Choroid plexus epithelial cell (primary cell): ENCODE data around the gene TAF6.

ENCODE experiments used
- DNase-seq: peaks from one replicate; pipeline ENCODE4 v3.0.0-alpha.2; 2010; ENCODE audit warnings: low read depth
- H3K4me3 ChIP-seq: 2 replicates; pipeline ENCODE4 v1.5.1; 2011; ENCODE audit warnings: low read depth, mild to moderate bottlenecking, control low read depth, low read length, moderate library complexity
- CTCF ChIP-seq: conservative IDR thresholded peaks from 2 replicates; pipeline ENCODE4 v1.5.1; 2011; ENCODE audit warnings: low read depth, mild to moderate bottlenecking, control low read depth, inconsistent platforms, low read length, moderate library complexity

The TAF6 gene

GRCh38 chr7:100087055-100087750 is 32.0 kb downstream of the TAF6 start:
- no peak overlapping the region for H3K4me3 ChIP-seq
- TF ChIP-seq CTCF: no peak
- DNase-seq: peak; percentile 86

GRCh38 chr7:100085515-100085914 is 33.6 kb downstream of the TAF6 start:
- no peak overlapping the region for H3K4me3 ChIP-seq
- TF ChIP-seq CTCF: no peak
- DNase-seq: no peak

- H3K4me3 ChIP-seq: no peak overlapping the region
- TF ChIP-seq CTCF: no peak
- DNase-seq: no peak
These were observed 36.2 kb downstream of the TAF6 start for GRCh38 chr7:100082978-100083377.

GRCh38 chr7:100081535-100082102 is 37.5 kb downstream of the TAF6 start, which contains the start of gene ZNF3:
Gene ZNF3, minus strand, starts transcription at chr7:100081723. Its CDS starts 4,366 bp downstream, at chr7:100077357.
- peak within 1 kb of the TSS; percentile 99 for H3K4me3 ChIP-seq
- peak; percentile 77 for TF ChIP-seq CTCF
- DNase-seq: peak; percentile 99

GRCh38 chr7:100080907-100081534 is 38.1 kb downstream of the TAF6 start:
- peak; percentile 8 for TF ChIP-seq CTCF
- DNase-seq: peak; percentile 33
- H3K4me3 ChIP-seq: peak overlapping the region; percentile 99

- no peak overlapping the region for H3K4me3 ChIP-seq
- no peak for TF ChIP-seq CTCF
- DNase-seq: no peak
These were observed 40.1 kb downstream of the TAF6 start for GRCh38 chr7:100079024-100079560.

- no peak overlapping the region for H3K4me3 ChIP-seq
- no peak for TF ChIP-seq CTCF
- DNase-seq: no peak
These were observed 42.0 kb downstream of the TAF6 start for GRCh38 chr7:100077205-100077604.
